Kidney (tissue), 14 donors: ENCODE results near the gene SGSH. TPM values are rescaled to one million over a fixed set of nuclear protein-coding genes. Genes with fewer than 3 reads are reported as not detected.

Experiments used
- DNase-seq, 5 donors: peaks; one replicate each; pipeline ENCODE4 v3.0.0-alpha.2; 2013 to 2020
- FAIRE-seq: peaks from 2 replicates; lab custom pipeline; 2012; peaks lifted over from hg19 to GRCh38; lab: Jason Lieb, UNC
- H3K27ac ChIP-seq, 2 donors: one replicate each; pipeline ENCODE4 v1.7.0; 2013; ENCODE audit warnings: low read depth in 2 of 2, low read length in 2 of 2, inconsistent platforms in 1 of 2
- H3K27me3 ChIP-seq: one replicate; pipeline ENCODE4 v1.7.1; 2013; ENCODE audit warnings: low read length, inconsistent platforms; ENCODE audit not compliant: control insufficient read depth, insufficient read depth
- H3K36me3 ChIP-seq, 3 donors: one replicate each; pipeline versions ENCODE4 v1.7.0 to v1.7.1; 2013; ENCODE audit warnings: low read length in 3 of 3, control low read depth in 1 of 3, inconsistent platforms in 1 of 3; ENCODE audit not compliant: insufficient read depth in 3 of 3, control insufficient read depth in 2 of 3
- H3K4me1 ChIP-seq, 3 donors: one replicate each; pipeline versions ENCODE4 v1.7.0 to v1.7.1; 2013; ENCODE audit warnings: low read length in 3 of 3, inconsistent platforms in 1 of 3, low read depth in 1 of 3; ENCODE audit not compliant: control insufficient read depth in 2 of 3, insufficient read depth in 2 of 3
- H3K4me3 ChIP-seq, 3 donors: one replicate each; pipeline versions ENCODE4 v1.7.0 to v1.8.1; 2013; ENCODE audit warnings: low read length in 3 of 3, control low read depth in 1 of 3, inconsistent platforms in 1 of 3
- H3K9ac ChIP-seq, 3 donors: one replicate each; pipeline versions ENCODE4 v1.7.0 to v1.7.1; 2013; ENCODE audit warnings: low read length in 3 of 3, control low read depth in 1 of 3, inconsistent platforms in 1 of 3
- H3K9me3 ChIP-seq, 3 donors: one replicate each; pipeline versions ENCODE4 v1.7.0 to v1.7.1; 2013; ENCODE audit warnings: low read length in 3 of 3, control low read depth in 1 of 3, inconsistent platforms in 1 of 3; ENCODE audit not compliant: control insufficient read depth in 2 of 3, insufficient read depth in 1 of 3
- intact Hi-C: fragments of 100-400 bp; cut with DNase I; formaldehyde crosslinking; loops from one replicate; pipeline ENCODE4 v1.11.1; 2022
- polyA plus RNA-seq: library from polyadenylated mRNA; stranded (reverse); fragments of 350-450 nt; fragmentation: Illumina TruSeq; extraction: RNeasy Lipid Tissue Mini Kit (QIAGEN cat#74804); gene quantifications from one replicate; pipeline ENCODE4 v1.2.3, GENCODE V29; 2014; ENCODE audit warnings: low read depth, low replicate concordance; ENCODE audit not compliant: insufficient read depth
- total RNA-seq: library from RNA; stranded (reverse); fragmentation: NEBNext Ultra II Directional; extraction: Animal tissue kit (Norgen Biotek cat#: 25700); gene quantifications from one replicate; pipeline ENCODE4 v1.2.1, GENCODE V29; 2021
- TF ChIP-seq, protein P1 (sequence below): IDR thresholded peaks from 3 replicates; pipeline ENCODE4 v1.5.1; 2012; ENCODE audit warnings: mild to moderate bottlenecking, moderate library complexity, borderline replicate concordance; ENCODE audit not compliant: insufficient read depth; ENCODE audit errors: extremely low read depth
- donor health status: control.
- donor health status: control.
- donor health status: control.
- donor health status: control.
- donor health status: control.
- donor health status: DM: yes; HTN: yes; CAD: no.
- donor health status: Normal renal cell carcinoma (clear cell type).

Gene SGSH
- total and polyA plus RNA-seq, 2 donors from 2014 or later = 25.9 to 63.2 TPM

- H3K27me3 ChIP-seq = no peaks in the 10 kb centered on the region
- peak overlapping the region in 1 of 3 donors; percentile 81 for H3K9ac ChIP-seq
- TF ChIP-seq, protein P1, sequence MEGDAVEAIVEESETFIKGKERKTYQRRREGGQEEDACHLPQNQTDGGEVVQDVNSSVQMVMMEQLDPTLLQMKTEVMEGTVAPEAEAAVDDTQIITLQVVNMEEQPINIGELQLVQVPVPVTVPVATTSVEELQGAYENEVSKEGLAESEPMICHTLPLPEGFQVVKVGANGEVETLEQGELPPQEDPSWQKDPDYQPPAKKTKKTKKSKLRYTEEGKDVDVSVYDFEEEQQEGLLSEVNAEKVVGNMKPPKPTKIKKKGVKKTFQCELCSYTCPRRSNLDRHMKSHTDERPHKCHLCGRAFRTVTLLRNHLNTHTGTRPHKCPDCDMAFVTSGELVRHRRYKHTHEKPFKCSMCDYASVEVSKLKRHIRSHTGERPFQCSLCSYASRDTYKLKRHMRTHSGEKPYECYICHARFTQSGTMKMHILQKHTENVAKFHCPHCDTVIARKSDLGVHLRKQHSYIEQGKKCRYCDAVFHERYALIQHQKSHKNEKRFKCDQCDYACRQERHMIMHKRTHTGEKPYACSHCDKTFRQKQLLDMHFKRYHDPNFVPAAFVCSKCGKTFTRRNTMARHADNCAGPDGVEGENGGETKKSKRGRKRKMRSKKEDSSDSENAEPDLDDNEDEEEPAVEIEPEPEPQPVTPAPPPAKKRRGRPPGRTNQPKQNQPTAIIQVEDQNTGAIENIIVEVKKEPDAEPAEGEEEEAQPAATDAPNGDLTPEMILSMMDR = no peak
- H3K27ac ChIP-seq = peak overlapping the region; percentile 97 to 98
- DNase-seq = no peak
- peaks cover 0 to 31% (median 22%) of the 10 kb centered on the region in 3 donors for H3K4me1 ChIP-seq
- peak overlapping the region in 2 of 3 donors; percentile 85 to 88 for H3K4me3 ChIP-seq
- FAIRE-seq = no peak
- no peaks in the 10 kb centered on the region for H3K9me3 ChIP-seq
- peaks cover 0 to 2% (median 0%) of the 10 kb centered on the region in 3 donors for H3K36me3 ChIP-seq
- intact Hi-C loops = no loop called here
These were observed 41.8 kb upstream of the SGSH start for GRCh38 chr17:80261895-80262279.

DNA sequence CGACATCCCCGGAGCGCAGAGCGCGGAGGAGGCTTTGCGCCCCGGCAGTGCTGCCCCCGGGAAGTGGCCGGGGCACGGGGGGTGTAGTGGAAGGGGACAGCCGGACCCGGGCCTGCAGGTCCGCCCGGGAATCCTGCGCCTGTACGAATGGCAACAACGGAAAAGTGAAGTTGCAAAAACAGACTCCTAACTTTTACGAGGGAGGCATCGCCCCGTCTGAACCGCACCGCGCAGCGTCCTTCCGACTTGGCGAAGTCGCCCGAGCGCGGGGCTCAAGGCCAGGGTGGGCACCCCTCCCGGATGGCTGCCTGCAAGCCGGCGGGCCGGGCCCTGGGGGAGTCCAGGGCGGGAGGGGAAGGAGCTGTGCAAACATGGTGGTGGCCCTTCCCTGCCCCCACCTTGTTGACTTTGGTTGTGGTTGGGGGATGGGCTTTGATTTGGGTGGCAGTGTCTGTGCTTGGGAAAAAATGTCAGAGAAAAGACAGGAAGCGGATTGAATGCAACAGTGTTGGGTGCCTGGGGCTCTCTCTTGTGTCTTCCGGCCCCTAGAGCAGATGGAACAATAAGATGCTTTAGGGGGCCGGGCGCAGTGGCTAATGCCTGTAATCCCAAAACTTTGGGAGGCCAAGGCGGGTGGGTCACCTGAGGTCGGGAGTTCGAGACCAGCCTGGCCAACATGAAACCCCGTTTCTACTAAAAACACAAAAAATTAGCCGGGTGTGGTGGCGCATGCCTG is 41.2 kb upstream of the SGSH start:
- H3K36me3 ChIP-seq = peaks cover 0 to 2% (median 0%) of the 10 kb centered on the region in 3 donors
- TF ChIP-seq, protein P1 = no peak
- peak in 4 of 5 donors; percentile 55 to 85 (median 72) for DNase-seq
- H3K27ac ChIP-seq = peak overlapping the region; percentile 97 to 98
- peaks cover 0 to 31% (median 22%) of the 10 kb centered on the region in 3 donors for H3K4me1 ChIP-seq
- H3K9me3 ChIP-seq = no peaks in the 10 kb centered on the region
- H3K4me3 ChIP-seq = peak overlapping the region; percentile 60 to 88 (median 85)
- FAIRE-seq = no peak
- no peaks in the 10 kb centered on the region for H3K27me3 ChIP-seq
- intact Hi-C loops = no loop called here
- H3K9ac ChIP-seq = peak overlapping the region; percentile 49 to 82 (median 81)

GRCh38 chr17:80260791-80261158 is 40.6 kb upstream of the SGSH start, which contains the start of gene RNF213:
RNF213 (plus strand) TSS chr17:80260852; CDS start chr17:80263682, 2,830 bp downstream.
- no peaks in the 10 kb centered on the region for H3K9me3 ChIP-seq
- DNase-seq (peak in 3 of 5 donors; percentile 71 to 87 (median 79)), FAIRE-seq (no peak)
- H3K27ac ChIP-seq = peak within 1 kb of the TSS; percentile 97 to 98
- H3K36me3 ChIP-seq = peaks cover 0 to 2% (median 0%) of the 10 kb centered on the region in 3 donors
- peaks cover 0 to 31% (median 22%) of the 10 kb centered on the region in 3 donors for H3K4me1 ChIP-seq
- no peaks in the 10 kb centered on the region for H3K27me3 ChIP-seq
- H3K9ac ChIP-seq = peak within 1 kb of the TSS; percentile 49 to 82 (median 81)
- intact Hi-C loops = no loop called here
- TF ChIP-seq, protein P1 = no peak
- H3K4me3 ChIP-seq = peak within 1 kb of the TSS; percentile 60 to 88 (median 85)
